Activated CD4-positive, CD25-positive, alpha-beta regulatory T cell (primary cell): Measurements from ENCODE around the gene EVI2B.
A peak's percentile ranks its signal among the peaks of the same experiment; 100 is the strongest.
"Not testable (repeated sequence)": the region's sequence is repeated elsewhere in the genome, so short reads cannot be mapped to it uniquely, and the experiment has no call there.

Experiments
- DNase-seq, 4 experiments: peaks; one replicate each; lab custom pipeline; 2025; lab: John Stamatoyannopoulos, UW

EVI2B gene

GRCh38 chr17:31310886-31311285 lies 3.0 kb downstream of the EVI2B start:
- DNase-seq, result no peak

GRCh38 chr17:31310260-31310659 lies 3.6 kb downstream of the EVI2B start:
- peak in 2 of 4 experiments; percentile 19 to 32 for DNase-seq

GRCh38 chr17:31309556-31309955 lies 4.3 kb downstream of the EVI2B start:
- no peak for DNase-seq

GRCh38 chr17:31308372-31309334 lies 5.2 kb downstream of the EVI2B start:
- no peak for DNase-seq

GRCh38 chr17:31307640-31308039 lies 6.2 kb downstream of the EVI2B start:
- no peak for DNase-seq

GRCh38 chr17:31299624-31300023 lies 14.2 kb downstream of the EVI2B start:
- DNase-seq, result no peak

GRCh38 chr17:31297090-31297489 lies 16.8 kb downstream of the EVI2B start, which contains the start of gene OMG:
TSS of gene OMG (minus strand) at chr17:31297239. CDS start at chr17:31296331, 908 bp downstream.
- DNase-seq, result no peak

- DNase-seq, result no peak
Measured at GRCh38 chr17:31296142-31296541, 17.7 kb downstream of the EVI2B start.

GRCh38 chr17:31295489-31295871 lies 18.4 kb downstream of the EVI2B start:
- no peak for DNase-seq

- DNase-seq, result no peak
Measured at GRCh38 chr17:31294820-31295488, 18.9 kb downstream of the EVI2B start.

GRCh38 chr17:31294231-31294630 lies 19.6 kb downstream of the EVI2B start:
- DNase-seq, result no peak

- DNase-seq, result no peak
Measured at GRCh38 chr17:31293581-31293980, 20.3 kb downstream of the EVI2B start.

GRCh38 chr17:31291820-31292219 lies 22.0 kb downstream of the EVI2B start:
- no peak for DNase-seq

- DNase-seq, result no peak
Measured at GRCh38 chr17:31289790-31290189, 24.1 kb downstream of the EVI2B start.

GRCh38 chr17:31287932-31288331 lies 25.9 kb downstream of the EVI2B start:
- DNase-seq, result not testable (repeated sequence)

GRCh38 chr17:31286587-31286986 lies 27.3 kb downstream of the EVI2B start:
- no peak for DNase-seq

- DNase-seq, result no peak
Measured at GRCh38 chr17:31283841-31284240, 30.0 kb downstream of the EVI2B start.

- no peak for DNase-seq
Measured at GRCh38 chr17:31281061-31281460, 32.8 kb downstream of the EVI2B start.

- DNase-seq, result no peak
Measured at GRCh38 chr17:31279401-31279800, 34.5 kb downstream of the EVI2B start.

- no peak for DNase-seq
Measured at GRCh38 chr17:31275116-31275515, 38.7 kb downstream of the EVI2B start.

- no peak for DNase-seq
Measured at GRCh38 chr17:31274252-31274651, 39.6 kb downstream of the EVI2B start.

GRCh38 chr17:31273516-31273915 lies 40.3 kb downstream of the EVI2B start:
- no peak for DNase-seq

GRCh38 chr17:31272803-31273202 lies 41.1 kb downstream of the EVI2B start:
- DNase-seq, result no peak
